Hepatocyte (in vitro differentiated cells): ENCODE results near the gene KIF25.

Experiments
- EZH2 ChIP-seq: fragments of 200-600 bp; sonication (generic); IDR thresholded peaks from 2 replicates; pipeline ENCODE4 v1.6.1; 2016; ENCODE audit warnings: antibody characterized with exemption, mild to moderate bottlenecking, borderline replicate concordance
- EZH2phosphoT487 ChIP-seq: fragments of 200-600 bp; sonication (generic); IDR thresholded peaks from one replicate; pipeline ENCODE4 v1.6.1; 2018; ENCODE audit warnings: antibody characterized with exemption, mild to moderate bottlenecking, low read depth, moderate library complexity; ENCODE audit not compliant: unreplicated experiment, severe bottlenecking
- TF ChIP-seq, protein P1 (sequence below): fragments of 200-600 bp; sonication (generic); IDR thresholded peaks from 2 replicates; pipeline ENCODE4 v1.5.1; 2016; ENCODE audit warnings: antibody characterized with exemption, mild to moderate bottlenecking; ENCODE audit not compliant: poor library complexity

- TF ChIP-seq, protein P1, sequence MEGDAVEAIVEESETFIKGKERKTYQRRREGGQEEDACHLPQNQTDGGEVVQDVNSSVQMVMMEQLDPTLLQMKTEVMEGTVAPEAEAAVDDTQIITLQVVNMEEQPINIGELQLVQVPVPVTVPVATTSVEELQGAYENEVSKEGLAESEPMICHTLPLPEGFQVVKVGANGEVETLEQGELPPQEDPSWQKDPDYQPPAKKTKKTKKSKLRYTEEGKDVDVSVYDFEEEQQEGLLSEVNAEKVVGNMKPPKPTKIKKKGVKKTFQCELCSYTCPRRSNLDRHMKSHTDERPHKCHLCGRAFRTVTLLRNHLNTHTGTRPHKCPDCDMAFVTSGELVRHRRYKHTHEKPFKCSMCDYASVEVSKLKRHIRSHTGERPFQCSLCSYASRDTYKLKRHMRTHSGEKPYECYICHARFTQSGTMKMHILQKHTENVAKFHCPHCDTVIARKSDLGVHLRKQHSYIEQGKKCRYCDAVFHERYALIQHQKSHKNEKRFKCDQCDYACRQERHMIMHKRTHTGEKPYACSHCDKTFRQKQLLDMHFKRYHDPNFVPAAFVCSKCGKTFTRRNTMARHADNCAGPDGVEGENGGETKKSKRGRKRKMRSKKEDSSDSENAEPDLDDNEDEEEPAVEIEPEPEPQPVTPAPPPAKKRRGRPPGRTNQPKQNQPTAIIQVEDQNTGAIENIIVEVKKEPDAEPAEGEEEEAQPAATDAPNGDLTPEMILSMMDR = no peak
- TF ChIP-seq EZH2 (no peak), EZH2phosphoT487 (no peak)
These were observed 48.8 kb upstream of the KIF25 start for GRCh38 chr6:167948716-167949115.
